Karpas-422 (cell line): Measurements from ENCODE around the gene RTP3. TPM values are rescaled to one million over a fixed set of nuclear protein-coding genes. Genes with fewer than 3 reads are reported as not detected.

ENCODE experiments used
- DNase-seq: peaks from one replicate; pipeline ENCODE4 v3.0.0-alpha.2; 2015
- H2AFZ ChIP-seq: fragments of 200-600 bp; sonication (generic); 2 replicates; pipeline ENCODE4 v1.6.1; 2014; ENCODE audit warnings: antibody characterized with exemption, low read length, mixed read lengths
- H3K27ac ChIP-seq: fragments of 200-600 bp; sonication (generic); 2 replicates; pipeline ENCODE4 v1.5.1; 2014; ENCODE audit warnings: mild to moderate bottlenecking, low read length, moderate library complexity
- H3K27me3 ChIP-seq: fragments of 200-600 bp; sonication (generic); 2 replicates; pipeline ENCODE4 v1.6.1; 2014; ENCODE audit warnings: low read length, mixed read lengths
- H3K36me3 ChIP-seq: fragments of 200-600 bp; sonication (generic); 2 replicates; pipeline ENCODE4 v1.6.1; 2014; ENCODE audit warnings: low read length, mixed read lengths; ENCODE audit not compliant: insufficient read depth
- H3K4me1 ChIP-seq: fragments of 200-600 bp; sonication (generic); 2 replicates; pipeline ENCODE4 v1.6.1; 2014; ENCODE audit warnings: mild to moderate bottlenecking, low read length, mixed read lengths
- H3K4me2 ChIP-seq: fragments of 200-600 bp; sonication (generic); 2 replicates; pipeline ENCODE4 v1.6.1; 2014; ENCODE audit warnings: low read length, low read depth, mild to moderate bottlenecking; ENCODE audit not compliant: poor library complexity, severe bottlenecking
- H3K4me3 ChIP-seq: fragments of 200-600 bp; sonication (generic); 2 replicates; pipeline ENCODE4 v1.5.1; 2014; ENCODE audit warnings: mild to moderate bottlenecking, antibody characterized with exemption, low read length, mixed read lengths
- H3K79me2 ChIP-seq: fragments of 200-600 bp; sonication (generic); 2 replicates; pipeline ENCODE4 v1.6.1; 2014; ENCODE audit warnings: mild to moderate bottlenecking, low read length, mixed read lengths
- H3K9ac ChIP-seq: fragments of 200-600 bp; sonication (generic); 2 replicates; pipeline ENCODE4 v1.6.0; 2014; ENCODE audit warnings: low read length
- H3K9me2 ChIP-seq: fragments of 200-600 bp; sonication (generic), shearing (Covaris generic); replicated peaks from 2 replicates; pipeline ENCODE4 v1.6.0; 2014; ENCODE audit warnings: mild to moderate bottlenecking, low read length, moderate library complexity; ENCODE audit not compliant: insufficient read depth
- H3K9me3 ChIP-seq: fragments of 300-700, 200-600 bp; sonication (generic); 2 replicates; pipeline ENCODE4 v1.6.1; 2014; ENCODE audit warnings: low read length, mixed read lengths
- H4K20me1 ChIP-seq: fragments of 200-600 bp; sonication (generic); 2 replicates; pipeline ENCODE4 v1.6.1; 2014; ENCODE audit warnings: mild to moderate bottlenecking, antibody characterized with exemption, low read length, low read depth; ENCODE audit not compliant: insufficient read depth
- total RNA-seq: library from RNA; depleted of rRNA; stranded (reverse); fragments of >200 nt; shearing (Covaris generic); gene quantifications from 2 replicates; pipeline ENCODE4 v1.2.3, GENCODE V29; 2014; ENCODE audit warnings: low replicate concordance

Gene RTP3
- total RNA-seq, 1 experiment from 2014 or later = not detected

GRCh38 chr3:46477145-46477544, 20.6 kb upstream of the RTP3 start:
- Histone ChIP-seq H3K36me3 (no peaks in the 10 kb centered on the region), H3K27ac (no peak overlapping the region), H3K4me1 (no peaks in the 10 kb centered on the region), H3K79me2 (no peaks in the 10 kb centered on the region), H3K9ac (no peak overlapping the region), H3K4me3 (no peak overlapping the region), H3K27me3 (peaks cover 3% of the 10 kb centered on the region; the same call in 1 of the 2 replicates), H3K9me3 (no peaks in the 10 kb centered on the region), H3K4me2 (no peak overlapping the region), H4K20me1 (no peaks in the 10 kb centered on the region; the same call in 1 of the 2 replicates), H2AFZ (no peak overlapping the region), H3K9me2 (no peaks in the 10 kb centered on the region)
- no peak for DNase-seq

GRCh38 chr3:46477756-46478155, 20.0 kb upstream of the RTP3 start:
- no peaks in the 10 kb centered on the region for H3K9me3 ChIP-seq
- H3K27ac ChIP-seq = no peak overlapping the region
- H3K27me3 ChIP-seq = peaks cover 3% of the 10 kb centered on the region; the same call in 1 of the 2 replicates
- no peaks in the 10 kb centered on the region for H3K36me3 ChIP-seq
- H4K20me1 ChIP-seq = no peaks in the 10 kb centered on the region; the same call in 1 of the 2 replicates
- H2AFZ ChIP-seq = no peak overlapping the region
- H3K4me1 ChIP-seq = no peaks in the 10 kb centered on the region
- H3K9ac ChIP-seq = no peak overlapping the region
- H3K4me3 ChIP-seq = no peak overlapping the region
- H3K9me2 ChIP-seq = no peaks in the 10 kb centered on the region
- DNase-seq = no peak
- H3K4me2 ChIP-seq = no peak overlapping the region
- H3K79me2 ChIP-seq = no peaks in the 10 kb centered on the region

GRCh38 chr3:46478341-46478740, 19.4 kb upstream of the RTP3 start:
- no peaks in the 10 kb centered on the region for H3K79me2 ChIP-seq
- H3K9me2 ChIP-seq = no peaks in the 10 kb centered on the region
- DNase-seq = no peak
- H3K27ac ChIP-seq = no peak overlapping the region
- no peak overlapping the region for H3K4me2 ChIP-seq
- no peak overlapping the region for H2AFZ ChIP-seq
- H3K9ac ChIP-seq = no peak overlapping the region
- H4K20me1 ChIP-seq = no peaks in the 10 kb centered on the region; the same call in 1 of the 2 replicates
- no peaks in the 10 kb centered on the region for H3K9me3 ChIP-seq
- peaks cover 3% of the 10 kb centered on the region; the same call in 1 of the 2 replicates for H3K27me3 ChIP-seq
- H3K4me3 ChIP-seq = no peak overlapping the region
- H3K4me1 ChIP-seq = no peaks in the 10 kb centered on the region
- no peaks in the 10 kb centered on the region for H3K36me3 ChIP-seq

- Histone ChIP-seq H3K27ac (no peak overlapping the region), H3K27me3 (peaks cover 3% of the 10 kb centered on the region; the same call in 1 of the 2 replicates), H4K20me1 (0 out of 2 replicates have a peak, but pooled peaks cover under 1% of the 10 kb centered on the region), H3K36me3 (no peaks in the 10 kb centered on the region), H3K4me3 (no peak overlapping the region), H3K4me2 (no peak overlapping the region), H3K79me2 (no peaks in the 10 kb centered on the region), H3K9ac (no peak overlapping the region), H3K4me1 (no peaks in the 10 kb centered on the region), H3K9me3 (no peaks in the 10 kb centered on the region), H3K9me2 (no peaks in the 10 kb centered on the region), H2AFZ (no peak overlapping the region)
- DNase-seq = no peak
Observed at GRCh38 chr3:46479021-46479420, 18.8 kb upstream of the RTP3 start.

- H3K27me3 ChIP-seq = no peaks in the 10 kb centered on the region
- no peaks in the 10 kb centered on the region for H3K79me2 ChIP-seq
- H3K9me2 ChIP-seq = no peaks in the 10 kb centered on the region
Observed at GRCh38 chr3:46479696-46480095, 18.1 kb upstream of the RTP3 start.

GRCh38 chr3:46480491-46481195, 17.1 kb upstream of the RTP3 start:
- Histone ChIP-seq H3K9me2 (no peaks in the 10 kb centered on the region), H2AFZ (no peak overlapping the region), H3K4me2 (no peak overlapping the region), H3K4me1 (no peaks in the 10 kb centered on the region), H3K27ac (no peak overlapping the region), H3K4me3 (no peak overlapping the region), H3K79me2 (no peaks in the 10 kb centered on the region), H3K36me3 (no peaks in the 10 kb centered on the region), H3K9me3 (no peaks in the 10 kb centered on the region), H3K9ac (no peak overlapping the region), H3K27me3 (no peaks in the 10 kb centered on the region), H4K20me1 (0 out of 2 replicates have a peak, but pooled peaks cover 2% of the 10 kb centered on the region)
- DNase-seq = no peak

More at GRCh38 chr3:46479696-46480095, 18.1 kb upstream of the RTP3 start:
- Histone ChIP-seq H3K9ac (no peak overlapping the region), H3K9me3 (no peaks in the 10 kb centered on the region), H4K20me1 (0 out of 2 replicates have a peak, but pooled peaks cover 2% of the 10 kb centered on the region), H2AFZ (no peak overlapping the region), H3K27ac (no peak overlapping the region), H3K4me1 (no peaks in the 10 kb centered on the region), H3K36me3 (no peaks in the 10 kb centered on the region), H3K4me3 (no peak overlapping the region), H3K4me2 (no peak overlapping the region)
- no peak for DNase-seq

GRCh38 chr3:46481636-46482035, 16.1 kb upstream of the RTP3 start:
- H3K4me3 ChIP-seq = no peak overlapping the region
- no peaks in the 10 kb centered on the region for H3K9me3 ChIP-seq
- no peaks in the 10 kb centered on the region for H3K9me2 ChIP-seq
- H3K4me1 ChIP-seq = no peaks in the 10 kb centered on the region
- no peak overlapping the region for H3K9ac ChIP-seq
- no peaks in the 10 kb centered on the region for H3K27me3 ChIP-seq
- no peak for DNase-seq
- H2AFZ ChIP-seq = no peak overlapping the region
- no peaks in the 10 kb centered on the region for H3K79me2 ChIP-seq
- no peak overlapping the region for H3K27ac ChIP-seq
- H3K36me3 ChIP-seq = no peaks in the 10 kb centered on the region
- H4K20me1 ChIP-seq = 0 out of 2 replicates have a peak, but pooled peaks cover 2% of the 10 kb centered on the region
- no peak overlapping the region for H3K4me2 ChIP-seq

- Histone ChIP-seq H3K79me2 (no peaks in the 10 kb centered on the region), H2AFZ (no peak overlapping the region), H4K20me1 (0 out of 2 replicates have a peak, but pooled peaks cover 2% of the 10 kb centered on the region), H3K9me2 (no peaks in the 10 kb centered on the region), H3K27ac (no peak overlapping the region), H3K4me3 (no peak overlapping the region), H3K36me3 (no peaks in the 10 kb centered on the region), H3K9me3 (no peaks in the 10 kb centered on the region), H3K4me1 (no peaks in the 10 kb centered on the region), H3K9ac (no peak overlapping the region), H3K4me2 (no peak overlapping the region), H3K27me3 (no peaks in the 10 kb centered on the region)
- DNase-seq = no peak
Observed at GRCh38 chr3:46482632-46483350, 15.0 kb upstream of the RTP3 start.
